Measurements from ENCODE around the gene STMN3.

DNA sequence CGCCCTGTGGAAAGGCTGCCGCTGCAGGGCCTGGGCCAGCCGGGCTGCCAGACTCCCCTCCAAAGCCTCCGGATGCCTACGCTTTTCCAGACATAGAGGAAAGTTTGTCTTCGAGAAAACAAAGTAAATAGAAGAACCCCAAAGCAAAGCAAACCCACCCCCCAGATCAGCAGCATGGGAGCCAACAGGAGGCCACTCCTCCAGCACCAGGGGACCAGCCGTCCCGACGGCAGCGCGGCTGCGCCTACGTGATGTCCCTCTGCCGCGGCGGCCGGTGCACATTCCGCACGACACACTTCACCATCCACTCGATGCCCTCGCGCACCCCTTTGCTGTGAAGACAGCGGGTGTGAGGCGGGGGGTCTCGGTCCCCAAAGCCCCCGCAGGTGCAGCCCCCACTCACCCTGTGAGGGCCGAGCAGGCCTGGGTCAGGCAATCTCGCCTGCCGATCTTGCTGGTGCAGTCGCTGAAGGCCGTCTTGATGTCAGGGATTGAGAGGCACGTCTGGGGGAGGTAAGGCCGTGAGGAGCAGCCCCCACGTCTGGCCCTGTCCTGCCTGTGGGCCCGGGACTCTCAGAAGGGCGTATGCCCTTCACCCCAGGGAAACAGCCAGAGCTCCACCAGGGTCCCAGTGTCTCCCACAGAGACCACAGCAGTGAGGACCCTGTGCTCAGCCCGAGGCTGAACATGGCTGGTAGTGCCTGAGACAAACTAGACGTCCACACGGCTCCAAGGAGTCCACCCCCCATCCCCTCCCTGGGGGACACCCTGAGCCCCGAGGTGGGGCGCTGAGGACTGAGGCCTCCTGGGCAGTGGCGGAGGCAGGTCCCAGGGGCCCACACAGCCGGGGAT is 47.2 kb upstream of the STMN3 start:
- no peak for TF ChIP-seq TARDBP (IDR thresholded peaks at IDR 0.05)
- no peak for TF ChIP-seq ZNF384 (IDR thresholded peaks at IDR 0.05)
- TF ChIP-seq HDGF (IDR thresholded peaks at IDR 0.05; ENCODE audit: borderline replicate concordance), result no peak
